GM10248 (cell line): ENCODE measurements around the gene METTL13.
A peak's percentile ranks its signal among the peaks of the same experiment; 100 is the strongest.

Experiments
- CTCF ChIA-PET: fragments of 300-600 bp; sonication (Branson Sonifier 250); formaldehyde crosslinking; extraction: SDS; loops from one replicate; lab custom pipeline; 2021; ENCODE audit warnings: antibody characterized with exemption; lab: Yijun Ruan, JAX
- POLR2A ChIA-PET: fragments of 350-650 bp; sonication (Branson Sonifier 250); formaldehyde crosslinking; extraction: SDS; loops from one replicate; lab custom pipeline; 2020; ENCODE audit warnings: antibody characterized with exemption; lab: Yijun Ruan, JAX
- DNase-seq: peaks from one replicate; pipeline ENCODE4 v3.0.0; 2012; ENCODE audit errors: extremely low spot score
- CTCF ChIP-seq: IDR thresholded peaks from 2 replicates; pipeline ENCODE4 v1.5.1; 2012; ENCODE audit warnings: mild to moderate bottlenecking, low read depth; ENCODE audit errors: extremely low read depth, missing control alignments, control extremely low read depth

METTL13 gene, protein sequence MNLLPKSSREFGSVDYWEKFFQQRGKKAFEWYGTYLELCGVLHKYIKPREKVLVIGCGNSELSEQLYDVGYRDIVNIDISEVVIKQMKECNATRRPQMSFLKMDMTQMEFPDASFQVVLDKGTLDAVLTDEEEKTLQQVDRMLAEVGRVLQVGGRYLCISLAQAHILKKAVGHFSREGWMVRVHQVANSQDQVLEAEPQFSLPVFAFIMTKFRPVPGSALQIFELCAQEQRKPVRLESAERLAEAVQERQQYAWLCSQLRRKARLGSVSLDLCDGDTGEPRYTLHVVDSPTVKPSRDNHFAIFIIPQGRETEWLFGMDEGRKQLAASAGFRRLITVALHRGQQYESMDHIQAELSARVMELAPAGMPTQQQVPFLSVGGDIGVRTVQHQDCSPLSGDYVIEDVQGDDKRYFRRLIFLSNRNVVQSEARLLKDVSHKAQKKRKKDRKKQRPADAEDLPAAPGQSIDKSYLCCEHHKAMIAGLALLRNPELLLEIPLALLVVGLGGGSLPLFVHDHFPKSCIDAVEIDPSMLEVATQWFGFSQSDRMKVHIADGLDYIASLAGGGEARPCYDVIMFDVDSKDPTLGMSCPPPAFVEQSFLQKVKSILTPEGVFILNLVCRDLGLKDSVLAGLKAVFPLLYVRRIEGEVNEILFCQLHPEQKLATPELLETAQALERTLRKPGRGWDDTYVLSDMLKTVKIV

GRCh38 chr1:171781176-171781875, at the start of gene METTL13:
TSS of gene METTL13 (plus strand) at chr1:171781660. CDS start at chr1:171781968, 308 bp downstream.
- POLR2A ChIA-PET = interaction anchor here (0.6 kb wide), 1 partner anchor 99 kb away, joined by 3 read pairs; no protein-coding TSS in a partner anchor
- CTCF ChIA-PET = interaction anchor here (1.4 to 1.6 kb wide), 2 partner anchors 13 to 19 kb away, joined by 3 to 5 read pairs; no protein-coding TSS in a partner anchor
- DNase-seq = peak; percentile 97
- no peak for TF ChIP-seq CTCF

GRCh38 chr1:171736196-171736595, 45.3 kb upstream of the METTL13 start:
- ChIA-PET POLR2A (no interaction called here), CTCF (interaction anchor here (1.0 kb wide), 1 partner anchor 423 kb away, joined by 3 read pairs; the partner anchor contains the start of gene FMO4)
- no peak for DNase-seq
- TF ChIP-seq CTCF = no peak

GRCh38 chr1:171738911-171739310, 42.5 kb upstream of the METTL13 start:
- ChIA-PET CTCF (interaction anchor here (1.2 to 2.3 kb wide), 4 partner anchors 9 to 94 kb away, joined by 3 to 9 read pairs (median 4); no protein-coding TSS in a partner anchor), POLR2A (no interaction called here)
- no peak for TF ChIP-seq CTCF
- DNase-seq = no peak

DNA sequence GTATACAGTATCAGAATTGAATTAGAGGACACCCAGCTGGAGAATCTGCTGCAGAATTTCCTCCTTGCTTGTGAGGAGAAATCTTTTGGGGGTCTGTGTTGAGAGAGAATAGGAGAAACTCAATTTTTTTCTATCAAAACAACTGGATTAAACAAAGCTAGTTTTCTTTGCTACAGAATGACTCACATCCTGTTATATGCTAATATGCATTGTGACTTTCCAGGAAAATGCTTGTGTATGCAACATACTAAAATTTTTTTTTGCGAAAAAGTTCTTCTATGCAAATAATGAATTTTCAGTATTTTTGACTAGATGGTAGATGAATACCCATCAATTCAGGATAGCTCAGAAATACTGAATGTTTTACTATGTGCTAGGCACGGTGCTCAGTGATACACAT, 41.8 kb upstream of the METTL13 start:
- POLR2A ChIA-PET = no interaction called here
- no peak for TF ChIP-seq CTCF
- no peak for DNase-seq
- CTCF ChIA-PET = interaction anchor here (1.2 to 2.3 kb wide), 4 partner anchors 10 to 426 kb away, joined by 3 to 9 read pairs (median 4); partner anchors contain the start of gene FMO4

DNA sequence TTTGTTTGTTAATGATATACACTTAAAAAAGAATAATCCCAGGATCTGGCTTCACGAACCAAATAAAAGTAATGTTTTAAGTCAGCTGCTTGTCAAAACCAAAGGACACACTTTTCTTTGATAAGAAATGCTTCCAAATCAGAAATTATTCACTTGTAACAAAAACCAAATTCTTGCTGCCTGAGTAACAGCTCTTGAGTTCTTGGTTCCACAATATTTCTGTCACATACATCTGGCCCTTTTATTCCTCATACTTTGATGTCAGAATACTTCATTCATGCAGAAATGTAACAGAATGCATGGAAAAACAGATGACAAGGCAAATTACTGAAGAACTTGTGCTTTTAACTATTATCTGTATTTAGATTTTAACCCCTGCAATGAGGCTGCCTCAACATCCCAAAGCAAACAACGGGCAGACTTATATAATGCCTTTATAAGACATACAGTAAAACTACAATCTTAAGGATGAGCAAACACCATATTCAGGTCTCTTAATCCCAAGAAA, 41.0 kb upstream of the METTL13 start:
- ChIA-PET CTCF (interaction anchor here (0.9 to 2.6 kb wide), 5 partner anchors 8 to 427 kb away, joined by 3 to 10 read pairs (median 3); partner anchors contain the start of gene FMO4), POLR2A (no interaction called here)
- no peak for DNase-seq
- no peak for TF ChIP-seq CTCF
